Measurements from ENCODE around the gene B3GNT7.
"Not testable (repeated sequence)": the region's sequence is repeated elsewhere in the genome, so short reads cannot be mapped to it uniquely, and the experiment has no call there.

Gene B3GNT7

DNA sequence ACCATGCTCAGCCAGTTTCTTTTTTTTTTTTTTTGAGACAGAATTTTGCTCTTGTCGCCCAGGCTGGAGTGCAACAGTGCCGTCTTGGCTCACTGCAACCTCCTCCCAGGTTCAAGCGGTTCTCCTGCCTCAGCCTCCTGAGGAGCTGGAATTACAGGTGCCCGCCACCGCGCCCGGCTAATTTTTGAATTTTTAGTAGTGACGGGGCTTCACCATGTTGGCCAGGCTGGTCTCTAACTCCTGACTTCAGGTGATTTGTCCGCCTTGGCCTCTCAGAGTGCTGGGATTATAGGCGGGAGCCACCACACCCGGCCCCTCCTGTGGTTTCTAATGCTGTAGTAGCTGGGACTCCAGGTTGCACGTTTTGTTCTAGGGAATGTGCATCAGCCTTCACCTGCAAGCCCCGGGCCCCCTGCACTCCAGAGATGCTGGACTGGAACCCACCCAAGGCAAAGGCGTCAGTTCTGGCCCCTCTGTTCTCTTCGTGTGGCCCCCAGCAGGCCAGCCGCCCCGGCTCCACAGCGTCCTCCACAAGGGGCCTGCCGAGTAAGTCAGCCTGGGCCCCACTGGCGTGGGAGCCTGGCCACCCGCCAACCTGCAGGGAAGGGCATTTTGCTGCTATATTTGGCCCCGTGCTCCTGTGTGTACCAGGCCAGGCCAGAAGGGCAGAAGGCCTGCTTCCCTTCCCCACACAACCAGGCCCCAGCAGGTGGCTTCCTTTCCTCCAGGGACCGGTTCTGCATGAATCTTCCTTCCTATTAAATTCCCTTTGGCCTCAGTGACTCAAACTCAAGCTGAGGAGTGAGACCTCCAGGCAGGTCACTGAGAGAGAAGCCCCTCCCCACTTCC lies 25.7 kb upstream of the B3GNT7 start:
- DNase-seq: no peak

GRCh38 chr2:231370429-231370748 lies 25.1 kb upstream of the B3GNT7 start:
- no peak for DNase-seq

GRCh38 chr2:231370749-231371429 lies 24.6 kb upstream of the B3GNT7 start:
- no peak for DNase-seq

- no peak for DNase-seq
Measured at GRCh38 chr2:231371430-231372054, 24.0 kb upstream of the B3GNT7 start.

DNA sequence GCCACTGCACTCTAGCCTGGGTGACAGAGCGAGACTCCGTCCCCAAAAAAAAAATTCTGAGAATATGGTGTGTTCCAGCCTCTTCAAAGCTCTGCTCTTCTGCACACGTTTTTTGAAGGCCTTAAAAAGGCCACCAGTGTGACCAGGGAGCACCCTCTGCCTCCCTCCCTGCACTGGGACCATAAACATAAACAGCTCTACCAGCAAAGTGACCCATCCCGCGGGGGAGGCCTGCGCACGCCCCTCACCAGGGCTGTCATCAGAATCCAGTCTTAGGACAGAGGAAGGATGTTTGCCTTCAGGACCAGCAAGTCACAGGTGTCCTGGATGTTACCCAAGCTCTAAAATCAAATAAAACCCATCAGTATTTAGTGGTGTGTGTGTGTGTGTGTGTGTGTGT lies 23.2 kb upstream of the B3GNT7 start:
- DNase-seq: no peak

DNA sequence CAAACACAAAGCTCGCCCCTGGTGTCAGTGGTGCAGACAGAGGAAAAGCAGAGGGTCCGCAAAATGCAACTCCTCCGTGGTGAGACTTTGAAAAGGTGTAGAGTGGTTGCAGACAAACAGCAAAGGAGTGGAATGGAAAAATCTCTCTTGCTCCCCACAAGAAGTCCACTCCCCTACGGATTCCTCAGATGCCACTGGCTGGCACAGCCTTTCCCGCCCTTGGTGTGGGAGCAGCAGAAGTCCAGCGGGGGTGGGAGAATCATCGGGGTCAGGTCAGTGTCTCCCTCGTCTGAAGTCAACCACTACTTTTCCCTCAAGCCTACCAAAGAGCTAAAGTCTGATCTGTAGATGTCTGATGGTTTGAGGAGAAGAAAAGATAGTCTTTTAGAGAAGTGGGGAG lies 22.3 kb upstream of the B3GNT7 start:
- DNase-seq: no peak

- no peak for DNase-seq
Measured at GRCh38 chr2:231373786-231374349, 21.6 kb upstream of the B3GNT7 start.

- no peak for DNase-seq
Measured at GRCh38 chr2:231374771-231375170, 20.7 kb upstream of the B3GNT7 start.

- DNase-seq: not testable (repeated sequence)
Measured at GRCh38 chr2:231375994-231376615, 19.4 kb upstream of the B3GNT7 start.

DNA sequence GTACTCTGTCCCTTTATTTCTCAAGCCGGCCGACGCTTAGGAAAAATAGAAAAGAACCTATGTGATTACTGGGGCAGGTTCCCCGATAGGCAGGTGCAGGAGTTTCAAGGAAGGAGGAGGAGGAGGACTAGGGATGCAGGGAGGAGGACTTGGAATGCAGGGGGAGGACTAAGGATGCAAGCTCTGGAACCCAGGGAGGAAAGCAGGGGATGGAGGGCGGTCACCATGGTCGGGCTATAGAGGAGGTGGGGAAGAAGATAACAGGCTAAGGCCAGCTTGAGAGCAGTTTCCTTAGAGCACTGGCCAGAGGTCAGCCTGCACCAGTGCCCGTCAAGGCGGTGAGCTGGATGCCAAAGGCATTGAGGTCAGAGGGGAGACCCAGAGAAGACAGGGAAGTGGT lies 18.7 kb upstream of the B3GNT7 start:
- no peak for DNase-seq

DNA sequence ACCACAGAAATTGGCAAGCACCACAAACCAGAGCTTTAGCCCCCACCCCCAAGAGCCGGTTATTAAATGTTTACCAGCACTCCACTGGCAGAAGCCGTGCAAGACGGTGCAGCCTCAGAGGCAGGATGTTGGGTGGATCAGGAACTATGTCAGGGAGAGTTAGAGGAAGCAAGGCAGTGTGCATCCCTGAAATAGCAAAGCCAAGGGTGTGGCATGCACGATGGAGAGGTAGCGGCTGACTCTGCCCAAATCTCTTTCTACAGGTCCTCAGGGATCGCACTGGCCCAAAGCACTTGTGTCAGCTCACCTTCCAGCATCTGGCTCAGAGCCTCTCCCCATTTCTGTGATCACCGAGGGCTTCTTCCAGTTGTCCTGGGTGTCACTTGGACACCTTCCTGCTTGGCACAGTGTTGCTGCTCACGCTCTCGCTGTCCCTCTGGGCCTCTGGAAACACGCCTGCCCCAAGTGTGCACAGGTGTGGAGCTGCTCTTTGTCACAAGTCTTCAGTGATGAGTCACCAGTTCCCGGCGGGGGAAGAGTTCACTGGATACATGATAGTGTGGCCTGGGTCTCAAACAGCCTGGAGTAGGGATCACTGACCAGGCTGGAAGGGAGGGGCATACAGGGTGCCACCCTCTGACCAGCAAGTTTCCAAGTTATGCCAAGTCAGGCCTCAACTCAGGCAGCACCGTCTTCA lies 17.3 kb upstream of the B3GNT7 start:
- DNase-seq: no peak

GRCh38 chr2:231379266-231380215 lies 16.0 kb upstream of the B3GNT7 start:
- DNase-seq: no peak

- DNase-seq: no peak
Measured at GRCh38 chr2:231380307-231380706, 15.2 kb upstream of the B3GNT7 start.

DNA sequence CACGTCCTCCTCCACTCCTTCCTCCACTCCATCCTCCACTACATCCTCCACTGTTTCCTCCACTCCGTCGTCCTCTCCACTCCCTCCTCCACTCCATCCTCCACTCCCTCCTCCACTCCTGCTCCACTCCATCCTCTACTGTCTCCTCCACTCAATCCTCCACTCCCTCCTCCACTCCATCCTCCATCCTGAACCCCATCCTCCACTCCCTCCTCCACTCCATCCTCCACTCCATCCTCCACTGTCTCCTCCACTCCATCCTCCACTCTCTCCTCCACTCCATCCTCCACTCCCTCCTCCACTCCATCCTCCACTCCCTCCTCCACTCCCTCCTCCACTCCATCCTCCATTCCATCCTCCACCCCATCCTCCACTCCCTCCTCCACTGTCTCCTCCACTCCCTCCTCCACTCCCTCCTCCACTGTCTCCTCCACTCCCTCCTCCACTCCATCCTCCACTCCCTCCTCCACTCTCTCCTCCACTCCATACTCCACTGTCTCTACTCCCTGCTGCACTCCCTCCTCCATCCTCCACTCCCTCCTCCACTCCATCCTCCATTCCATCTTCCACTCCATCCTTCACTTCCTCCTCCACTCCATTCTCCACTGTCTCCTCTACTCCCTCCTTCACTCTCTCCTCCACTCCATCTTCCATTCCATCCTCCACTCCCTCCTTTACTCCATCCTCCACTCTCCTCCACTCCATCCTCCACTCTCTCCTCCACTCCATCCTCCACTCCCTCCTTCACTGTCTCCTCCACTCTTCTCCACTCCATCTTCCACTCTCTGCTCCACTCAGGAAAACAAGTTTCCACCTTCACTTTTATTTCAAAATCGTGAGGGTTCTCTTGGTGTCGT lies 14.3 kb upstream of the B3GNT7 start:
- no peak for DNase-seq

GRCh38 chr2:231382116-231382515 lies 13.4 kb upstream of the B3GNT7 start:
- no peak for DNase-seq

DNA sequence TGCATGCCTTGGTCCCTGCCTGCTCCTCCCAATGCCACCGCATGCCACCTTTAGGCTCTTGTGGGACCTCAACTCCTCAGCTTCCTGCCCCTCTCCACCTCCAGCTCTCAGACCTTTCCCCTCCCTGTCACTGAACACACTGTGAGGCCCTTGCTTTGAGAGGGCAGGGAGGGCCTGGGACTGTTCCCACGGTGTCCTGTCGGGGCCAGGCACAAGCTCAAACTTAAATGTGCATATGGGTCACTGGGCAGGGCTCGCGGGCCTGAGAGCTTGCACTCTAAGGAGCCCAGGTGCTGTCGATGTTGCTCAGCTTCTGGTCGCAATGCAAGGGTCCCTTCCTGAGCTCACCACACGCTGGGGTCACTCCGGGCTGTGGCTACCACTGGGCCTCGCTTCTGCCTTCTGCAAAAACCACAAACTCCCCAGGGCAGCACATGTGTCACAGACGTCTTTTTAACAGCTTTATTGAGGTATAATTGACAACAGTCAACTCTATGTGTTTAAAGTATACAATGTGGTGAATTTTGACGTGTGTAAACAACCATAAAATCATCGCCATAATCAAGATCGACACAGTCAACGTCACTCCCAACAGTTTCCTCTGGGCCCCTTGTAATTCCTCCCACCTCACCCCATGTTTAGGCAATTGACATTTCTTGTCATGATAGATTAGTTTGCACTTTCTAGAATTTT lies 11.9 kb upstream of the B3GNT7 start:
- no peak for DNase-seq

GRCh38 chr2:231384109-231384435 lies 11.4 kb upstream of the B3GNT7 start:
- no peak for DNase-seq

DNA sequence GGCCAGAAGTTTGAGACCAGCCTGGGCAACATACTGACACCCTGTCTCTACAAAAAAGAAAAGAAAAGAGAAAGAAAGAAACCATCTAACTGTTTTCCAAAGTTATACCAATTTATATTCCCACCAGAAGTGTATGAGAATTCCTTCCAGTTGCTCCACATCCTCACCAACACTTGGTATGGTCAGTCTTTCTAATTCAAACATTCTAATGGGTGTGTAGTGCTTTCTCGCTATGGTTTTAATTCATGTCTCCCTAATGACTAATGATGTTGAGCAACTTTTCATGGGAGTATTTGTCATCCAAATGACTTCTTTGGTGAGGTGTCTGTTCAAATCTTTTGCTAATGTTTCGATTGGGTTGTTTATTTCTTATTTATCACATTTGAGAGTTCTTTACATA lies 10.5 kb upstream of the B3GNT7 start:
- no peak for DNase-seq

GRCh38 chr2:231385429-231385828 lies 10.1 kb upstream of the B3GNT7 start:
- no peak for DNase-seq

GRCh38 chr2:231386446-231386845 lies 9.1 kb upstream of the B3GNT7 start:
- no peak for DNase-seq

Data from NCI-H2081 (cell line).